Measurements from ENCODE around the gene CMAS.

- TF ChIP-seq CTCF (IDR thresholded peaks at IDR 0.05; ENCODE audit: insufficient read depth, low read length) (no peak), SPI1 (IDR thresholded peaks at IDR 0.05; ENCODE audit: borderline replicate concordance, low read depth) (no peak), POLR2AphosphoS5 (IDR thresholded peaks at IDR 0.05; ENCODE audit: low read depth) (no peak), REST (IDR thresholded peaks at IDR 0.05; ENCODE audit: insufficient replicate concordance, low read depth) (no peak)
These were observed 59.5 kb downstream of the CMAS start for GRCh38 chr12:22105542-22105941.

Measured in HL-60 (cell line).